Measurements from ENCODE around the gene IGFLR1. TPM values are rescaled to one million over a fixed set of nuclear protein-coding genes. Genes with fewer than 3 reads are reported as not detected.
"Not testable (repeated sequence)": the region's sequence is repeated elsewhere in the genome, so short reads cannot be mapped to it uniquely, and the experiment has no call there.

The IGFLR1 gene
- total RNA-seq, 1 donor = 0.43 TPM

DNA sequence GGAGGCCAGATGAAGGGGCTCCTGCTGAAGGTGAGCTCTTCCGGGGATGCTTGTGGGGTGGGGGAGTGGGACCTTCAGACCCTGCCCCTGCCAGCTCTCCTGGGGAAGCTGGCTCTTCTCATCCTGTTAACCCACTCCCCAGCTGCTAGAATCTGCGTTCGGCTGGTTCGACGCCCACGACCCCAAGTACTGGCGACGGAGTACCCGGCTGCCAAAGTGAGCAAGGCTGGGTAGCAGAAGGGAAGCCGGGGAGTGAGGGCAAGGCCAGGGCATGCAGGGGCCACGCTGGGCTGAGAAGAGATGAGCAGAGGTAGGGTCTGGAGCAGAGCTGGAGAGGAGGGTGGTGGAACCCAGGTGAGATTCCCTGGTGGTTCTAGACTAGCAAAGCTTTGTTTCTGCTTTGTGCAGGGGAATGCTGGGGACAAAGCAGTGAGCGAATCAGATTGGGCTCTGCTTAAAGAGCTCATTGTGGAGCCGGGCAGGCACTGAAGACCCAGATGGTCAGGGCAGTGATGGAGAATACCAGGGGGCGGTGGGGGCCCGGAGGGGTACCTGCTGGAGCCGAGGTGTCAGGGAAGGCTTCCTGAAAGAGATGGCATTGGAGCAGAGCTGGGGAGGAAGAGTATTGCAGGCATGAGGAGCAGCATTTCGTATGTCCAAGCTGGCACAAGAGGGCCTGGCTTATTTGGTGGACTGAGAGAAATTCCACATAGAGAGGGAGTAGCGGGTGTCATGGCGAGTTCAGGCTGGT lies 14.1 kb downstream of the IGFLR1 start:
- no peak for DNase-seq (ENCODE audit: low read depth)
- TF ChIP-seq, protein P1, sequence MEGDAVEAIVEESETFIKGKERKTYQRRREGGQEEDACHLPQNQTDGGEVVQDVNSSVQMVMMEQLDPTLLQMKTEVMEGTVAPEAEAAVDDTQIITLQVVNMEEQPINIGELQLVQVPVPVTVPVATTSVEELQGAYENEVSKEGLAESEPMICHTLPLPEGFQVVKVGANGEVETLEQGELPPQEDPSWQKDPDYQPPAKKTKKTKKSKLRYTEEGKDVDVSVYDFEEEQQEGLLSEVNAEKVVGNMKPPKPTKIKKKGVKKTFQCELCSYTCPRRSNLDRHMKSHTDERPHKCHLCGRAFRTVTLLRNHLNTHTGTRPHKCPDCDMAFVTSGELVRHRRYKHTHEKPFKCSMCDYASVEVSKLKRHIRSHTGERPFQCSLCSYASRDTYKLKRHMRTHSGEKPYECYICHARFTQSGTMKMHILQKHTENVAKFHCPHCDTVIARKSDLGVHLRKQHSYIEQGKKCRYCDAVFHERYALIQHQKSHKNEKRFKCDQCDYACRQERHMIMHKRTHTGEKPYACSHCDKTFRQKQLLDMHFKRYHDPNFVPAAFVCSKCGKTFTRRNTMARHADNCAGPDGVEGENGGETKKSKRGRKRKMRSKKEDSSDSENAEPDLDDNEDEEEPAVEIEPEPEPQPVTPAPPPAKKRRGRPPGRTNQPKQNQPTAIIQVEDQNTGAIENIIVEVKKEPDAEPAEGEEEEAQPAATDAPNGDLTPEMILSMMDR (IDR thresholded peaks at IDR 0.05; ENCODE audit: insufficient read depth, low read depth, low read length) = no peak
- H3K4me3 ChIP-seq (ENCODE audit: low read depth, low read length) = no peak overlapping the region

DNA sequence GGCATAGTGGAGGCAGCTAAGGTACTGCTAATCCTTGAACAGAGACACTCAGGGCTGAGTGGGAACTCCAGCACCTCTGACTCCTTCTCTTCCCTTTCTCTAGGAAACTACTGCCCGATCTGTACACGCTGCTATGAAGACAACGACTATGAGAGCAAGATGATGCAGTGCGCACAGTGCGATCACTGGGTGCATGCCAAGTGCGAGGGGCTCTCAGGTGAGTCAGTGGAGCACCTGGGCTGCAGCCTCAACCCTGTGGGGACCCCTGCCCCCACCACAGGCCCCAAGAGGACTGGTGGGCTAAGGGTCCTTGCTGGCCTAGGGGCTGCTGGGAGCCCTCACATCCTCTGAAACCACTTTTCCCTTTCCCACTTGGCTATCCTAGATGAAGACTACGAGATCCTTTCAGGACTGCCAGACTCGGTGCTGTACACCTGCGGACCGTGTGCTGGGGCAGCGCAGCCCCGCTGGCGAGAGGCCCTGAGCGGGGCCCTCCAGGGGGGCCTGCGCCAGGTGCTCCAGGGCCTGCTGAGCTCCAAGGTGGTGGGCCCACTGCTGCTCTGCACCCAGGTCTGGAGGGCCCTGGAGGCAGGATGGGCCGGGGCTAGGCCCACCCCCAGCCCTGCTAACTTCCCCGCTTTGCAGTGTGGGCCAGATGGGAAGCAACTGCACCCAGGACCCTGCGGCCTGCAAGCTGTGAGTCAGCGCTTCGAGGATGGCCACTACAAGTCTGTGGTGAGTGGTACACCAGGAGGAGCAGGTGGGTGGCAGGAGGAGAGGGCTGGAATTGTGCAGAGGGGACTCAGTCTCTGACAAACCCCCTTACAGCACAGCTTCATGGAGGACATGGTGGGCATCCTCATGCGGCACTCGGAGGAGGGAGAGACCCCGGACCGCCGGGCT lies 14.9 kb downstream of the IGFLR1 start:
- TF ChIP-seq, protein P1 (IDR thresholded peaks at IDR 0.05; ENCODE audit: insufficient read depth, low read depth, low read length) = no peak
- H3K4me3 ChIP-seq (ENCODE audit: low read depth, low read length) = no peak overlapping the region
- no peak for DNase-seq (ENCODE audit: low read depth)

DNA sequence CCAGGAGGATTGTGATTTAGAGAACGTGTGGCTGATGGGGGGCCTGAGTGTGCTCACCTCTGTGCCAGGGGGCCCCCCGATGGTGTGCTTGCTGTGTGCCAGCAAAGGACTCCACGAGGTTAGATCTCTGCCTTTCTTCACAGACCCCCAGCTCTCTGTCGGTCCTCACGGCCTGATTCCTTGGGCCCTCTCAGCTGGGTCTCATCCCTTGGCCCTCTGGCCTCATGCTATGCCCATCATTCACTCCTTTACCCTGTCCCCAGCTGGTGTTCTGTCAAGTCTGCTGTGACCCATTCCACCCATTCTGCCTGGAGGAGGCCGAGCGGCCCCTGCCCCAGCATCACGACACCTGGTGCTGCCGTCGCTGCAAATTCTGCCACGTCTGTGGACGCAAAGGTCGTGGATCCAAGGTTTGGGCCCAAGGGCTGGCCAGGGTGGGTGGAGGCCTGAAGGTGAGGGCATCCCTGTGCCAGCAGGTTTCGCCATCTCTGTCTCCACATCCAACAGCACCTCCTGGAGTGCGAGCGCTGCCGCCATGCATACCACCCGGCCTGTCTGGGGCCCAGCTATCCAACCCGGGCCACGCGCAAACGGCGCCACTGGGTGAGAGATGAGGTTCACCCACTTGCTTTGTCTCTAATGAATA lies 16.9 kb downstream of the IGFLR1 start:
- no peak for DNase-seq (ENCODE audit: low read depth)
- TF ChIP-seq, protein P1 (IDR thresholded peaks at IDR 0.05; ENCODE audit: insufficient read depth, low read depth, low read length) = no peak
- H3K4me3 ChIP-seq (ENCODE audit: low read depth, low read length) = no peak overlapping the region

DNA sequence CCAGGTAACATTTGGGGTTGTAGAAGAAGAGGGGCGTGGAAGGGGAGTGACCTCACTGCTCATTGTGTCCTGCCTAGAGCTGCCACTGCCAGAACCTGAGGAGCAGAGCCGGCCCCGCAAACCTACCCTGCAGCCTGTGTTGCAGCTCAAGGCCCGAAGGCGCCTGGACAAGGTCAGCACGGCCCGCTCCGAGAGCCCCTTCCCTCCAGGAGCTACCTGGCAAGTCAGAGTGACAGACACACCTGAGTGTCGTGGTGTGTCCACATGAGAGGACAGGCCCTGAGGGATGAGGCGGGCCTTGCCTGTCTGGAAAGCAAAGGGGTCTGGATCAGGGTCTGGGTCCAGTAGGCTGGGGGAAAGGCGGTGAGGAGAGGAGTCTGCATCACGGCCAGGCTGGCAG lies 17.7 kb downstream of the IGFLR1 start:
- TF ChIP-seq, protein P1 (IDR thresholded peaks at IDR 0.05; ENCODE audit: insufficient read depth, low read depth, low read length) = no peak
- H3K4me3 ChIP-seq (ENCODE audit: low read depth, low read length) = no peak overlapping the region
- DNase-seq (ENCODE audit: low read depth) = no peak

DNA sequence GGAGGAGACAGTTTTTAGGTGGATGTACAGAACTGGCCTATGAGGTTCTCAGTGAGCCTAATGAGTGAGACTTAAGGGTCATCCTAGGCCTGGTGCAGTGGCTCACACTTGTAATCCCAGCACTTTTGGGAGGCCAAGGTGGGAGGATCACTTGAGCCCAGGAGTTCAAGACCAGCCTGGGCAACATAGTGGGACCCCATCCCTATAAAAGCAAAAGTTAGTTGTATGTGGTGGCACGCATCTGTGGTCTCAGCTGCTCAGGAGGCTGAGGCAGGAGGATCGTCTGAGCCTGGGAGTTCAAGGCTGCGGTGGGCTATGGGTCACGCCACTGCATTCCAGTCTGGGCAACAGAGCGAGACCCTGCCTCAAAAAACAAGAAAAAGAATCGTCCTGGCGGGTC lies 18.1 kb downstream of the IGFLR1 start:
- not testable (repeated sequence) for H3K4me3 ChIP-seq (ENCODE audit: low read depth, low read length); DNase-seq (ENCODE audit: low read depth)

DNA sequence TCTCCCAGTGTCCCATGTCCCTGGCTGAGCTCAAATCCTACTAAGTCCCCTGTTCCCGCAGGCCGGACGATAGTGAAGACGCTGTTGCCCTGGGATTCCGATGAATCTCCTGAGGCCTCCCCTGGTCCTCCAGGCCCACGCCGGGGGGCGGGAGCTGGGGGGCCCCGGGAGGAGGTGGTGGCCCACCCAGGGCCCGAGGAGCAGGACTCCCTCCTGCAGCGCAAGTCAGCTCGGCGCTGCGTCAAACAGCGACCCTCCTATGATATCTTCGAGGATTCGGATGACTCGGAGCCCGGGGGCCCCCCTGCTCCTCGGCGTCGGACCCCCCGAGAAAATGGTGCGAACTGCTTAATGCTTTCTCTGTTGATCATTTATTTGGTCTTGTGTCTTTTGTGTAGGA lies 18.6 kb downstream of the IGFLR1 start:
- DNase-seq (ENCODE audit: low read depth) = no peak
- no peak overlapping the region for H3K4me3 ChIP-seq (ENCODE audit: low read depth, low read length)
- TF ChIP-seq, protein P1 (IDR thresholded peaks at IDR 0.05; ENCODE audit: insufficient read depth, low read depth, low read length) = no peak

DNA sequence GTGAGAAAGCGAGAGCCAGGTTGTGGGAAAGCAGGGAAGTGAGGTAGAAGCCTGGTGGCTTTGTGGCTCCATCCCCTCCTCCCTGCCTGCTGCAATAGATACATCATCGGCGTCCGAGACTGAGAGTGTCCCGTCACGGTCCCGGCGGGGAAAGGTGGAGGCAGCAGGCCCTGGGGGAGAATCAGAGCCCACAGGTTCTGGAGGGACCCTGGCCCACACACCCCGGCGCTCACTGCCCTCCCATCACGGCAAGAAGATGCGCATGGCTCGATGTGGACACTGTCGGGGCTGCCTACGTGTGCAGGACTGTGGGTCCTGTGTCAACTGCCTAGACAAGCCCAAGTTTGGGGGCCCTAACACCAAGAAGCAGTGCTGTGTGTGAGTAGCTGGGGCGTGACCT lies 19.4 kb downstream of the IGFLR1 start:
- TF ChIP-seq, protein P1 (IDR thresholded peaks at IDR 0.05; ENCODE audit: insufficient read depth, low read depth, low read length) = no peak
- no peak for DNase-seq (ENCODE audit: low read depth)
- H3K4me3 ChIP-seq (ENCODE audit: low read depth, low read length) = no peak overlapping the region
